Embryonic facial prominence (tissue), 1 donor: ENCODE measurements around the gene HS1BP3.

Experiments
- DNase-seq: peaks from one replicate; pipeline ENCODE4 v3.0.0-alpha.2; 2016; ENCODE audit errors: extremely low spot score

Gene HS1BP3

DNA sequence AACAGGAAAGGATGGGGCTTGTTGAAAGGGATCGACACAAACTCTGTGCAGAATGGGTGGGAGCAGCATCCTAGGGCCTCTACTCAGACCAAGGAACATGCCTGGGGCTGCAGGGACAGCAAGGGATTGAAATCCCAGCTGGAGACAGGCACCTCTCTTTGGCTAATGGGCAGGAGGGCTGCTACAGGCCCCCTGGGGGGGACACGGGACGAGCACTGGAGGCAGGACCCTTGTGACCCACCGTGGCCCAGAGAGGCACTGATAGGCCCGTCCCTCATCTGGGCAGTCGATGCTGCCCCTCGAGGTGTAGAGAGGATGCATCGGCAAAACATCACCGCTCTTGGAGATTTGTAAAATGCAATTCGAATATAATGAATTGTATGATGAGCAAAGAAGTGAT lies 5.1 kb downstream of the HS1BP3 start:
- DNase-seq, result no peak

DNA sequence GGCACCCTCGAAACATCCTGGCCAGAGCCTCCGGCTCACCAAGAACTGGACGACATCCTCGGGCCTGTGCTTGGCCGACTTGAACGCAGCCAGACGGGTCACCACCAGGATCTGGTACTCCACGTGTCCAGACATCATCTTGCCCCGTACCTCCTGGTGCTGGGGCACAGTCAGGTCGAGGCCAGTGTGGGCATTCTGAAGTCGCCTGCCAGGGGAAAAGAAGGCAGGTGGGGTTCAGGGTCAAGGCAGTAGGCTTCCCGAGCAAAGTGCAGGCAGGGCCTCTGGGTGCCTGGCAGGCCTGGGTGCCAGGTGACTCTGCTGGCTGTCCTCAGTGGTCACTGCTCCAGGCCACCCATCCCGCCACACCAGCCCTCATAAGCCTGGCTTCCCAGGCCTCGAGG lies 5.6 kb downstream of the HS1BP3 start:
- DNase-seq, result no peak

DNA sequence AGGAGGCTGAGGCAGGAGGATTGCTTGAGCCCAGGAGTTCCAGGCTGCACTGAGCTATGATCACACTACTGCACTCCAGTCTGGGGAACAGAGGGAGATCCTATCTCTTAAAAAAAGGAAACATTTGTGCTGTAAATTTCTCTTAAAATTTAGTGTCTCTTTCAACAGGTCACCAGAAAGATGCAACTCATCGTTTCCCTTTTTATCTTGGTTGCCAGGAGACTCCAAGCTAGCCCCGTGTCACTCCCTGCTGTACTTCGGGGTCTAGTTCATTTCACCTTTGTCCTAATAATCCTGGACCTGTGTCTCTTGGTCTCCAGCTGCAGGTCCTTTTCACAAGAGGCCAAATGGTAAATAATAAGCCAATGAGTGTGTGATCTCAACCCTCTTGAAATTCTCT lies 7.1 kb downstream of the HS1BP3 start:
- no peak for DNase-seq

DNA sequence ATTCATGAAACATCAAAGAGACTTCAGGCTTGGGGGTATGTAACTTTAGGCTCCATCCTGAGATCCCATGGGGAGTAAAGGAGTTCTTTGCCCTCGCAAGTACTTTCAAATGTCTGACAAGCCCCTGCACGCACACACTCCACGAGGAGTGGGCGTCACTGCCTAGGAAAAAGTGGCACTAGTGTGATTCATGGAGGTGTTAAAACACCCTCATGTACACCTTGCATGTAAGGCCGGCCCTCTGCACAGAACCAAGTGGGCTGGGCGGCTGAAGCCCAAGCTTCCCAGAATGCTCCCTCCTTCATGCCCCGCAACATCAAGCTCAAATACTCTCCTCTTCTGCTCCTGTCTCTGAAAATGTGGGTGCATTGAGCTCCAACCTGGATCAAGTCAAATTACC lies 7.8 kb downstream of the HS1BP3 start:
- DNase-seq, result no peak

DNA sequence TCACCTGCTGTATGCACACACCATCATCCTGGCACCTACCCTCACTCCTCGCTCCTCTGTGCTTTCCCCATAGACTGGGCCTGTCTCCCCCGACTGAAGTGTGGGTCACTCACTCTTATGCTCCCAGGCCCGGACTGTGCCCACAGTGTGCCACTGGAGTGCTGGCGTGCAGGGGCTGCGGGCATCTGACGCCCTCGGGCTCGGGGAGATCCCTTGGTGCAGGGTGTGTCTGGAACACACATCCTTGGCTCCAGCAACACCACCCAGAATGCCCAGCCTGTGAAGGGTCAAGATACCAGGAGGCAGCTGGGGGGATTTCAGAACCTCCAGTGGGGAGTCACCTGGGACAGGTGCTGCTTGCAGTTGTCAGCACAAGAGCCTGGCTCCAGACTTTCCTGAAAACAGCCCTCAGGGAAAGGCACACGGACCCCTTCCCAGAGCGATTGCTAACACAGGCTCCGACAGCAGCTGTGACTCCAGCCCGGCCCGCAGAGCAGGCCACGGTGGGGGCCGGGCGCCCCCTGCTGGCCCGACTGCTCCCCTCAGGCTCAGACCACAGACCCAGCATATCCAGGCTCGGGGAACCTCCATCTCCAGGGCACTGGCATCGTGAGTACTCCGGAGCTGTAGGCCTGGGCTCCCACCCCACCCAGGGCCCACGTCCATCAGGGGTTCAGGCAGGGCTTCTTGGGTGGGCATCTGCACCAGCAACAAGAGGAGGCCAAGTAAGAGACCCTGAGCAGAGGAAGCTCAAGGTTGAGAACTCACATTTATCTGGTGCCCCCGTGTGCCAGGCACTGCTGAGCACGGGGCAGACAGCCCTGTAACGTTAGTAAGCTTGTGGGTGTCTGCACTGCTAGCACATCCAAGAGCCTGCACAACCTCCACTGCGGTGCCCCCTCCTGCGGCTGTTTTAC lies 8.6 kb downstream of the HS1BP3 start:
- DNase-seq, result peak; percentile 47

DNA sequence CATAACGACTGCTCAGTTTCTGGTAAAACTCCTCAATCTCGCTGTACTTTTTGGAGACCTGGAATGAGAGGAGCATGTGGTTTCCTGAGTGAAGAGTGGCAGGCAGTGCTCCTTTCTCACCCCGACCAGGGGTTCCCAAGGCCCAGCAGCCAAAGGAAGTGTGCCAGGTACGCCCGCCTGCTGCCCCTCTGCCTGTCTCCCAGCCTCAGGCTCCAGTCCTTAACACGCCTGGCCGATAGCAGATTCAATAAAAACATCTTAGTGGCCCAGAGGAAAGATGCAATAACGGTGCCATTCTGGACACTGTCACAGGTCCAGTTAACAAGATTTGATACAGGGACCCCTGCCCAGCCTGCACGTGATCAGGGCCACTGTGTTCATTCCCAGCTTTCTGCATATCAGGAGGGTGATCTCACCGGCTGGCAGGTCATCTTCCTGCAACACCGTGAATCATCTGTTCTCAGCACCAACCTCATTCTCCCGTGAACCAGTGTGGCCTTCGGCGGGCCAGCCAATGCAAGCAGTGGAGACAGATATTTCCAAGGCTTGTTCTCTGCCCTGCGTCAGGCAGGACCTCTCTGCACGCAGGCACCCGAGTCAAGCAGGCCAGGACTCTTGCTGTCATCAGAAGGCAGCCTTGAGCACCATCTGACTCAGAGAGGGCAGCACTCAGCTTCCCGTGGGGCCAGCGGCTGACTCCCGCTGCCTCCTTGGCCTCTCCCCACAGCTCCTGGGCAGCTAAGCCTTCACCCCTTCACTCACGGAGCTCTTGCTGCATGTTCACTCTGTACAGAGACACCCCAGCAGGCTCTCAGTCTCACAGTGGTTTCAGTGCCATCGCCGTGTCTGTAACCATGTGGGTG lies 9.5 kb downstream of the HS1BP3 start:
- no peak for DNase-seq

DNA sequence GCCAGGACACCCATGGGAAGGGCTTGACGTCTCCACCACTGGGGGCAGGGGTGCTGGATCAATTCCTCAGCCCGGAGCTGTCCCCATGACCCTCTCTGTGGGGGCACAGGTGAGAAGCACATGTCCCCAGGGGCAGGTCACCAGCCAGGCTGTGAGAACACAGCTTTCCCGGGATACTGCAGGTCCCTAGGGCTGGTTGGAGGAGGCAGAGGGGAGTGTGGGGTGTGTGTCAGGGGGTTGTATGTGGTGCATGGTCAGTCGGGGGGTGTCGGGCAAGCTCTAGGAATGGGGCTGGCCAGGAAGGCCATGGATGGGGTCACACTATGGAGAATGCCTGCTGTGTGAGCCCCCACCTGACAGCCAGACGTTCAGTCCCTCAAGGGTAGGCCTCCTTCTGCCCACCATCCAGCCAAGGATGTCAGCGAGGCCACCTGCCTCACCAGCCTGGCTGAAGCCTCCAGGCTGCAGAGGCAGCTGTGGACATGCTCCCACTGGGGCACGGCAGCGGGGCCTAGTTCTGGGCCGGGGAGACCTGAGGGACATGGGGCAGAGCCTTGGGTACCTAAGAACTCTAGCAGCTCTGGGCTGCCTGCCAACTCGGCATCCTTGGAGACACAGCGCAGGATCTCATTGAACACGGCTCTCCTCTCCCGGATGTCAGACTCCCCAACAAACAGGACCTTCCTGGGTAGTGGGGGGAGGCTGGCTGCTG lies 10.3 kb downstream of the HS1BP3 start:
- DNase-seq, result no peak

DNA sequence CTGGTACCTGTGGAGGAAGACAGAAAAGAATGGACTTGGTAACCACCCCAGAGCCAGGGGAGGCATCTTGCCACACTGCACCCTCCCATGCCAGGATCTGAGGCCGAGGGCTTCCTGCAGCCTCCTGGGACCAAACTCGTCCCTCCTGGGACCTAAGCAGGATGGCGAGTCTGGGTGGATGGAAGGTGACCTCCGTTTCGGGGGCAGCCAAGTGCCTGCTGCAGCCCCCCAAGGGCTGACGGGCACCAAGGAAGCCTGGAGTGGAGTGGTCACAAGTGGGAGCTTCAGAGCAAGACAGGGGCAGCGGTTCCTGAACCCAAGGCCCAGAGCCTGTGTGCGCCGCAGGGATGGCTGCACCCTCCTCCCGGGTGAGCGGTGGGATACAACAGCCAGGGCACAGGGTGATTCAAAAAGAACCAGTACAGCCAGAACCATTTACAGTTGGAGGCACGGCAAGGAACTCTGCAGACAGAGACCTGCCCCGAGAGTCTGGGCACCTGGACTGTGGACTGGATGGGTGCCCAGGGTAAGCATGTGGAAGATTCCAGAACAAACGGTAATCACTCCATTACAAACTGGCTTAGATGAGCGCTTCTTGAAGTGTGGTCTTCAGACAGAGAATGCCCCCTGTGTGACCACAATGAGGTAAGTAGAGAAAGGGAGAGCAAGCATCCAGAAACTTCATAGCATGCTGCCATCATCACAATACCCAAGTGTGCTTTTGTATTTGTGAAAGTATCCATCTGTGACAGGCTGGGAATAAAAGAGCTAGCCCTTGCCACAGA lies 12.1 kb downstream of the HS1BP3 start:
- no peak for DNase-seq

DNA sequence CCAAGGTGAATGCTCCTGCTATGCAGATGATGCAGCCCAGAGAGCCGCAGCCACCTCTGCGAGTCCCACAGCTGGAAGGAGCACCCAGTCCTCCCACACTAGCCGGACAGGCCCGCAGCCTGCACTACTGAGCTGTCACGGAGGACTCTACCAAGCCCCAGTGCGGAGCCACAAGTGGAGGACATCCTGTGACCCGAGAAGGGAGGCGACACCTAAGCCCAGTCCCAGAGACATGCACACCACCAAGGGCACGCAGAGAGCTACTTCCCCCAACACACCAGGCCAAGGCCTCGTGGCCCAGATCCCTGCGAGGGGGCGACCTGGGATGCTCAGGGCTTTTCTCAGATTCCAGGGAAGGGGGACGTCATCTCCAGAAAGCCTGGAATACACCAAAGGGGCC lies 12.9 kb downstream of the HS1BP3 start:
- DNase-seq, result no peak

DNA sequence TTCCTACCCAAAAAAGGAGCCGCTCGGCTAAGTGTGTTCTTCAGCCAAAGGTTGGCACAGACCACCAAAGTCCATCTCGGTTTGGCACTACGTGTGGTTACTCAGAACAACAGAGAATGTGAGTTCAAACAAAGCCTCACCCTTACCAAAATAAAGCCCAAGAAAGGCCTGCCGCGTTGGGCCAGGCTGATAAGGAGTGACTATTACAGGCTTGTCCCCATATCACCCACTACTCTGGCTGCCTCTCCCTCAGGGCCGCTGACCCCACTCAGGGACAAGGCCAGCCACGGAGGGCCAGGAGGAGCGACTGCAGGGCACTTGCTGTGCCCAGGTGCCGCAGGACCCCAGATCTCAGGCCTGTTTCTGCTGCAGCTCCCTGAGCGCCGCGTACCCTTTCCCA lies 13.8 kb downstream of the HS1BP3 start:
- no peak for DNase-seq

DNA sequence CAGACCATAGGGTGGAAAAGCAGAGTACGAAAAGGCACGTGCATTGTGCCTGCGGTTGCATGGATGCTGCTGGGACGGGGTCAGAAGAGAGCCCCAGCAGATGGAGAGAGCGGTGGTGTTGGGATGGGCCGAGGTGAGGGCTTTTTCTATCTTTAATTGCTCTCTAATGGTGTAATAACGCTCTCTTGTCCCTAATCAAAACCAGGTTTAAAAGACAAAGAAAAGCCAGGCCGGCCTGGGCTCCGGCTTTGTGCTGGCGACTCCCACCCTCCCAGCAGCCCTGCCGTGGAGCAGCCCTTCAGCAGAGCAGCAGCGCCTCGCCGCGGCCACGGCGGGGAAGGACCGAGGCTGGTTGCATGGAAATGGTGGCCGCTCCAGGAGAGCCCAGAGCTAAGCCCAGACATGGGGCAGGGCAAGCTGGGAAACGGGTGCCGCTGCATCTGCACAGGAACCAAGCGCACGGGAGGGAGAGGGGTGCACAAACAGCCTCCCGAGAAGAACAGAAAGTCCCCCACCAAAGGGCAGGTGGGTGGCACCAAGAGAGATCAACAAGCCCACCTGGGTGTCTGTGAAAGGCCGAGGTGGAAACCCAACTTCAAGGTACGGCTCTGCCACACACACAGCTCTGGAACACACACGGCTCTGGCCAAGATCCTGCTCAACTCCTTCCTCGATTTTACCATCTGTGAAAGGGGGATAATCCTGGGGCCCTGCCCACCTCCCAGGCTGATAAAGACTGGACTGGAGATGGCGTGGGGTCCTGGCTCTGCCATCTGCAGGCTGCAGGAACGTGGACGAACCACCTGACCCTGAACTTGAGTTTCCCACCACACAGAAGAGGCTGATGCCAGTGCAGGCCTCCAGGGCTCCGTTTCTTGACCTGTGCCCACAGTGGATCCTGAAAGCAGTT lies 15.0 kb downstream of the HS1BP3 start:
- peak; percentile 70 for DNase-seq

DNA sequence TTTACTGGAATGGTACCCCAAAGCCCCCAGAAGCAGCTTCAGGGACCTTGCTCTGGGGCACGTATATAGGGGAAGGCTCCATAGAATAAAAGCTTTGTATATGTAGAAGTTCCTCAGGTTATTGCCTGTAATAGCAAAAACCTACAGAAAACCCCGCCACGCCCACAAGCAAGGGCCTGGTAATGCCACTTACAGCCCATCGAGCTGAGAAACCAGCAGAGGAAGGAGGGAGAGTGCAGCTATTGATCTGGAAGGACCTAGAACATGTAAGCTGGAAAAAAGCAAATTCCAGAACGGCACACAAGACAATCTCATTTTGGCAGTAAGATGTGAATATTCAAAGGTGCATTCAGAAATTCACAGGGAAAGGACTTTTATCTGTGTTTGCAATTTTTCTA lies 15.8 kb downstream of the HS1BP3 start:
- DNase-seq, result no peak

DNA sequence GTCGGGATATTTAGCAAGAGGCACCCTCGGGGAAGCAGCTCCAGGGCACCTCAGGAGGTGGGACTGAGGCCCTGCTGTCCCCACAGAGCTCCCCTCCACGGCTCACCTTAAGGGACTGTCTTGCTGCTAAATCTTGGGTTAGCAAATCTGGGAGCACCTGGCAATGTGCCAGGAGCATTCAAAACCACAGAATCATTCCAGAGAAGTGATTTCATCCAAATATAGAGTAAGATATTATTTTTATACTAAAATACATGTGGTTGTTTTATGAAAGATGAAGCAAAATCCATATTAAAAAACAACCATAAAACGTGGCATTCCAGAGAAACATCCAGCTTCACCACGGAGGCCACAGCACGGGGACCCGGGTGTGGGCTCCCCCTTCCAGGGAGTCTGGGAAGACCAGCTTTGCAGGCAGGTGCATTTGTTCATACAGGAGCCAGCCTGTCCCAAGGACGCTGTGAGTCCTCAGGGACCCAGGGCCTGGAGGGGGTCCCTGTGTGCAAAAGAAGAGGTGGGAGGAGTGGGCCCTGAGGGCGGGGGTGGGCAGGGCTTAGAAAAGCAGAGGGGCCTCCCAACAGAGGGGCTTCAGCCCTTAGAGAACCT lies 16.3 kb downstream of the HS1BP3 start:
- peak; percentile 38 for DNase-seq

DNA sequence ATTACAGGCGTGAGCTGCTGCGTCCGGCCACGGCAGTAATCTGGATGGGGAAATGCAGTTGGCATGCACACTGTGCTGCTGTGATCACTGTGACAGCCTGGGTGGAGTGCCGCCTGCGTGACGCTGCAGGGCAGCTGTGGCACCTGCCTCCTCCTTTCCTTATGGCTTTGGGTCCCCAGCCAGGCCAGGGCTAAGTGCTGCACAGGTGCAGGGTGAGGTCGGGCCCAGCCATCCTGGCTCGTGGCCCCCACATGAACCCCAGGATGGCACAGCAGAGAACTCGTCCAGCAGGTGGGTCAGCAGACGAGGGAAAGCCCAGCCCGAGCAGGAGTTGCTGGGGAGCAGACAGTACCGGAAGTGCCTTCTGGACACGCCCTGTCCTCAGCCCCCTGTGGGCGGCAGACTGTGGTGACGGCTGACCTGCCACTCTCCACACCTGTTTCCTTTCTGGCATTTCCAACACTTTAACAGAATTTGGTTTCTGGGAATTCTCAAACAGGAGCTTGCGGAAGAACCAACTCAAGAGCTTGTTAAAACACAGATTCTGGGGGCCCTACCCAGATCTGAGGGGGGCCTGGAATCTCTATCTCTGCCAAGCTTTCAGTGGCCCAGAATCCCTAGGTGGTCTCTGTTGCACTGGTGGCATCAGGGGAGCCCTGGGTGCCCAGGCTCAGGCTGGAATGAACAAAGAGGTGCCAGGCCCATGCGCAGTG lies 16.9 kb downstream of the HS1BP3 start:
- no peak for DNase-seq

DNA sequence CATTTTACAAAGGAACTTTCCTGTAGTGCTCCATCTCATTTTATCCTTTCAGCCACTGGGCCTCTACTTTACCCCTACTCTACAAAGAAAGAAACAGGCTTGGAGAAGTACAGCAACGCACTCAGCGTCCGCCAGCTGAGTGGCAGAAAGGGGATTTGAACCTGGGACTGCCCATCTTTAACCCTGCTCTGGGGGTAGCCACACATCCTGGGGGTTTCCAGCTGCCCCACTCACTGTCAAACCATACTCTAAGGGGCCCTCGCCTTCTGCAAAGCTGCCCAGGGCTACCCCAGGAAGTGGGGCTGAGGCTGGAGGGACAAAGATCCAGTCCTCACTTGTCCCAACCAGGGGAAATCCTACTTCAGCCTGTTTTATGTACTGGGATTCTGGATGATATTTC lies 17.9 kb downstream of the HS1BP3 start:
- DNase-seq, result no peak

DNA sequence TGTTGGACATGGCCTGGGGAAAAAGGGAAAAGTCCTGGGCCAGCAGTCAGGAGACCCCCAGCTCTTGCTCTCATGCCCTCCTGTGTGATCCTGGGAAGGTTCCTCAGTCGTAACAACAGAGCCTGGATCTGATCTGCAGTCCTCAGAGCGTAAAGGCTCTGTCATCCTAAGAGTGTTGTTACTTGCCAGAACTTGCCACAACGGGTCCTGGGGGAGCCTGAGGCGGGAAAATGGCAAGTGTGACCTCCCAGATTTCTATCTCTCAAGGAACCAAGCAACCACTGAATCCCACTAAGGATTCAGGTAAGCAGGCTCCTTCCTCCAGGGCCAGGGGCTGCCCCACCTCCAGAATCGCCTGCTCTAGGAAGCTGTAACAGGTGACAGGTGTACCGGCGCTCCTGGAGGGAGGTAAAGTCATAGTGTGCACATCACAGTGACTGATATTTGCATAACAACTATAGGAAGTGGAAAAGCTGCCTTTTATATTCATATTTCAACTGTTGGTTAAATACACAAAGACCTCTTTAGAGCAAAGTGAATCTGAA lies 18.4 kb downstream of the HS1BP3 start:
- no peak for DNase-seq

DNA sequence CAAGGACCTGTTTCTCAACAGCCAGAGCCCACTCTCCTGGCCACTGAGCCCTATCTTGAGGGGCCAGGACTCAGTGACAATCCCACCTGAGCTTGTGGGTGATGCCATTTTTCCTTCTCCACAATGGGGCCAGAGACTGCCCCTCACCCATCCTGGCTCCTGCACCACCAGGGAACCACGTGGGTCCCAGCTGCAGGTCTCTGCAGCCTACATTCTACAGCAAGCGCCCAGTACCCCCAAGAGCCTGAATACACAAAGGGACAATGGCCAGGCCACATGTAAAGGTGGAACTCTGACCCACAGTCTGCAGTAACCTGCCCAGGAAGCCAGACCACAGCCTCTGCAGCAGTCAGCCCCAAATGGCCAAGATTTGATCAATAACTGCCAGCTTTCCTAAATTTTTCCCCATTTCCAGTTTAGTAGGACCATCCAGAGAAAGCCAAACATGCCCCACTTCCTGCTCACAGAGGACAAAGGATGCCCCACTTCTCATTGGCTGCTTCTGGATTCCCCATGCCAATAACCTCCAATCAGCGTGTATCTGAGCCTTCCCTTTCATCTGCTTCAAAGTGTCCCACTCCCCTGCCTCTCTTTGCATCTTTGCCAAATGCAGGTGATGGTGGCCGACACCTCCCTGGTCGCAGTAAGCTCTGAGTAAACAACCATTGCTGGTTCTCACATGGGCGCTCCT lies 19.1 kb downstream of the HS1BP3 start:
- no peak for DNase-seq

DNA sequence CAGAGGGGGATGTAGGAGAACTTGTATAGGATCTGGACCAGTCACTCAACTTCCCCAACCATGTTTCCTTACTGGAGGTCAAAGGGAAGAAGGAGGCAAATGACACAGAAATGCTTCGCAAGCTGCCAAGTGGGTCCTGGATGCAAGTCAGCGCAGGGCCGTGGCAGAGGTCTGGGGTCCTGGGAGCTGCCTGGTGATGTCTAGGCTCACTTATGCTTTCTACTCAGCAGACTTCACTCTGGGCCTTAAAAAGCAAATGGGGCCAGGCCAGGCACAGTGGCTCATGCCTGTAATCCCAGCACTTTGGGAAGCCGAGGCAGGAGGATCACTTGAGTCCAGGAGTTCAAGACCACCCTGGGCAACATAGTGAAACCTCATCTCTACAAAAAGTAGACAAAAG lies 19.9 kb downstream of the HS1BP3 start:
- DNase-seq, result no peak
